Chondrocyte (in vitro differentiated cells): ENCODE results near the gene CACNB4. TPM values are rescaled to one million over a fixed set of nuclear protein-coding genes. Genes with fewer than 3 reads are reported as not detected.

Source experiments
- DNase-seq: peaks from one replicate; pipeline ENCODE4 v3.0.0; 2021; ENCODE audit warnings: mixed read lengths, low spot score
- H3K27ac Mint-ChIP-seq: one replicate; pipeline ENCODE4 v1.8.0; 2021; ENCODE audit warnings: mild to moderate bottlenecking, moderate library complexity, mixed read lengths; ENCODE audit not compliant: unreplicated experiment
- H3K27me3 Mint-ChIP-seq: 2 replicates; pipeline ENCODE4 v1.8.0; 2021; ENCODE audit warnings: low read depth, mixed read lengths
- H3K36me3 Mint-ChIP-seq: 2 replicates; pipeline ENCODE4 v1.8.0; 2021; ENCODE audit warnings: low read depth, mixed read lengths
- H3K4me1 Mint-ChIP-seq: 2 replicates; pipeline ENCODE4 v1.8.0; 2021; ENCODE audit warnings: low read depth, mild to moderate bottlenecking, mixed read lengths
- H3K4me3 Mint-ChIP-seq: one replicate; pipeline ENCODE4 v1.8.0; 2021; ENCODE audit warnings: mild to moderate bottlenecking, moderate library complexity, mixed read lengths; ENCODE audit not compliant: unreplicated experiment
- H3K9me3 Mint-ChIP-seq: 2 replicates; pipeline ENCODE4 v1.8.0; 2021; ENCODE audit warnings: low read depth, mixed read lengths
- total RNA-seq: library from RNA; stranded (reverse); gene quantifications from 3 replicates; pipeline ENCODE4 v1.2.1, GENCODE V29; 2021
- TF ChIP-seq, protein P1 (sequence below): fragments of 200-600 bp; sonication (generic); IDR thresholded peaks from 2 replicates; pipeline ENCODE4 v1.5.0; 2021; ENCODE audit warnings: antibody characterized with exemption, mild to moderate bottlenecking, moderate library complexity

CACNB4 gene
- total RNA-seq, 1 donor from 2014 or later = 2.1 TPM

DNA sequence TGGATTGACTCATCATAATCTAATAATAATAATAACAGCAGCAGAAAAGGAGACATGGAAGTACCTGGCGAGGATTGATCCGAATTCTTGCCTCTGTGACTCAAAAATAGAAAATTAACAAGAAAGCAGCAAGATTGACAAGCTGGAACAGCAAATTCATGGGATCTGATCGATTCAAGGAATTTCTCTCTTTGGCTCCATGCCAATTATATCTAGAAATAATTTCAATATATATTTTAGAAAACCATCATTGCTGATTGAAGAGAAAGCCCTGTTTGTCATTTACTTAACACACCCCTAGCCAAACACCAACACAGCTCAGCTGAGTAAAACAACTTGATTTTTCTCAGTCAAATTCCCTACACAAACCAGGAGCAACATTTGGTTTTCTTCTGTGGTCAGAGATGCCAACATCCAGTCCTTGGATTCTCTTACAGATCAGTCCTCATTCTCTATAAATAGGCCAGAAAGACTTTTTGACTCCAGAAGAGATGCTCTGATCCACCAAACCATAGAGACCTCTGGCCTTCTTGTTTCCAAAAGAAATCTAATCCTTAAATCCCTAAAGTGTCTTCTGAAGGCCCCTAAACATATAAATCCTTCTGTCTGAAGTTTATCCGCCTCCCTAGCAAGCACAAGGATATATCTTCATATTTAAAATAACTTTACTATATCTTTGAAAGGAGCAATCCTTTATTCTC lies 129.9 kb downstream of the CACNB4 start:
- TF ChIP-seq, protein P1, sequence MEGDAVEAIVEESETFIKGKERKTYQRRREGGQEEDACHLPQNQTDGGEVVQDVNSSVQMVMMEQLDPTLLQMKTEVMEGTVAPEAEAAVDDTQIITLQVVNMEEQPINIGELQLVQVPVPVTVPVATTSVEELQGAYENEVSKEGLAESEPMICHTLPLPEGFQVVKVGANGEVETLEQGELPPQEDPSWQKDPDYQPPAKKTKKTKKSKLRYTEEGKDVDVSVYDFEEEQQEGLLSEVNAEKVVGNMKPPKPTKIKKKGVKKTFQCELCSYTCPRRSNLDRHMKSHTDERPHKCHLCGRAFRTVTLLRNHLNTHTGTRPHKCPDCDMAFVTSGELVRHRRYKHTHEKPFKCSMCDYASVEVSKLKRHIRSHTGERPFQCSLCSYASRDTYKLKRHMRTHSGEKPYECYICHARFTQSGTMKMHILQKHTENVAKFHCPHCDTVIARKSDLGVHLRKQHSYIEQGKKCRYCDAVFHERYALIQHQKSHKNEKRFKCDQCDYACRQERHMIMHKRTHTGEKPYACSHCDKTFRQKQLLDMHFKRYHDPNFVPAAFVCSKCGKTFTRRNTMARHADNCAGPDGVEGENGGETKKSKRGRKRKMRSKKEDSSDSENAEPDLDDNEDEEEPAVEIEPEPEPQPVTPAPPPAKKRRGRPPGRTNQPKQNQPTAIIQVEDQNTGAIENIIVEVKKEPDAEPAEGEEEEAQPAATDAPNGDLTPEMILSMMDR = no peak

DNA sequence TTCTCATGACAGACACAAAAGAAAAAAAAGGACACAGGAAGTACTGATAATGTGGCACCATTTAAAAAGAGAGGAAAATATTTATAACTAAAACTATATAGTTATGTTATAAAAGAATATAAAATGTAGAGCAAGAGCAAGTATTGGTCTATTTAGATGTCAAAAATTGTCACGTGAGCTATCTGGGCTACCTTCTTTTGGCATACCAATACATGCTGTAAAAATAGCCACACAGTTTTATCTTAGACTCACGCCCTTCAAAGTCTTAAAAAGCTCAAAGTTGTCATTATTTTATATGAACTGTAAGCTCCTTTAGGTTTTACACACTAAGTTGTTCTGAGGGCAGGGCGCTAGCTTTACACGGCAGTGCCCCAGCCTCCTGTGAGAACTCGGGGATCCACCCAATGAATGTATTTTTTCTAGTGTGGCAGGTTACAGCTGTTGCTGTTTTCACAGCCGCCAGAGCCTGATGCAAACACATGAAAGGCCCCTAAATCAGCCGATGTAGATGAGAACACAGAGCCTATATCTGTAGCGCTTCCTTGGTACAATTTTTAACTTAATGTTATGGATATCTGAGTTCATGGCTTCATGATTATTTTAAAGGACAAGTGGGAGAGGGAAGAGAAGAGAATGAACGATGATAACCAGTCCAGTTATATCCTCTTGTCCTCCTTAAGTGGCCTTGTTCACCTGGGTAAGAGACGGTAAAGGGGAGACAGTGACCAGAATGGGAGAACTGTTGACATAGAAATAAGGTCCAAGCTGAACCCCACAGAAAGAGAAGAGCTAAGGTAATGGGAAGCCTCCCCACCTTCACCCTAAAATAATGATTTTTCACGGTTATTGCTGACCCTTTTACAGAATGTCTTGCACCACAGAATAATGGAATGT lies 130.8 kb downstream of the CACNB4 start:
- TF ChIP-seq, protein P1 = no peak
- H3K4me3 Mint-ChIP-seq = no peak overlapping the region
- H3K27ac Mint-ChIP-seq = no peak overlapping the region

More for the DNA sequence above, 129.9 kb downstream of the CACNB4 start:
- no peak for DNase-seq
- H3K4me1 Mint-ChIP-seq = peaks cover 3% of the 10 kb centered on the region
- H3K4me3 Mint-ChIP-seq = no peak overlapping the region
- peaks cover 2% of the 10 kb centered on the region for H3K36me3 Mint-ChIP-seq
- H3K9me3 Mint-ChIP-seq = no peaks in the 10 kb centered on the region
- H3K27ac Mint-ChIP-seq = no peak overlapping the region
- H3K27me3 Mint-ChIP-seq = peaks cover 5% of the 10 kb centered on the region

DNA sequence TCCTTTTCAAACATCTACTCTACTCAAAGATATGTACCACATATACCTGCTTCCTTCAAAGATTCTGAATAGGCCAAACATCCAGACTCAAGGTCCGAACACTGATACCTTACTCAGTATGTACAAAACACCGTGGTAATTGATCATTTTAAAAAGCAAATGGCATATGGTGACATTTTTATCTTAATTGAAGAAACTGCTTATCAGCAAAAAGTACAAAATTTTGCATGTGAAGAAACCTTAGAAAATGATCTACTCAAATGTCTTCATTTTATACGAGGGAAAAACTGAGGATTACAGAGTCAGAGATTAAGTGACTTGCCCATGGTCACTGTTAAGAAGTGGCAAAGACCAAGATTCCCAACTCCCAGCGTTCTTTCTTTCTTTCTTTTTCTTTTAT lies 133.0 kb downstream of the CACNB4 start:
- Mint-ChIP-seq H3K9me3 (no peaks in the 10 kb centered on the region), H3K4me1 (no peaks in the 10 kb centered on the region), H3K27me3 (no peaks in the 10 kb centered on the region), H3K27ac (no peak overlapping the region), H3K36me3 (no peaks in the 10 kb centered on the region), H3K4me3 (no peak overlapping the region)
- no peak for DNase-seq
- TF ChIP-seq, protein P1 = no peak

More for the DNA sequence above, 130.8 kb downstream of the CACNB4 start:
- Mint-ChIP-seq H3K4me1 (no peaks in the 10 kb centered on the region), H3K9me3 (no peaks in the 10 kb centered on the region), H3K27me3 (peaks cover 5% of the 10 kb centered on the region), H3K36me3 (peaks cover 2% of the 10 kb centered on the region)
- no peak for DNase-seq

DNA sequence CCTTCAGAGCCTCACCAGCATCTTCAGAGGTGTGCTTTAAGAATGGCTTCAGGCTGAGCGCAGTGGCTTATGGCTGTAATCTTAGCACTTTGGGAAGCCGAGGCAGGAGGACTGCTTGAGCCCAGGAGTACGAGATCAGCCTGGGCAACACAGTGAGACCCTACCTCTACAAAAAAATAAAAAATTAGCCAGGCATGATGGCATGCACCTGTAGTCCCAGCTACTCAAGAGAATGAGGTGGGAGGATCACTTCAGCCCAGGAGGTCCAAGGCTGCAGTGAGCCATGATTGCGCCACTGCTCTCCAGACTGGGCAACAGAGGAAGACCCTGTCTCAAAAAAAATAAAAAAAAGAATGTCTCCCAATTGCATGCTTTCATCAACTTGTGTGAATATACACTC lies 137.3 kb downstream of the CACNB4 start:
- no peaks in the 10 kb centered on the region for H3K27me3 Mint-ChIP-seq
- no peak overlapping the region for H3K27ac Mint-ChIP-seq
- H3K36me3 Mint-ChIP-seq = peaks cover 1% of the 10 kb centered on the region
- H3K4me1 Mint-ChIP-seq = peaks cover 11% of the 10 kb centered on the region
- no peak overlapping the region for H3K4me3 Mint-ChIP-seq
- H3K9me3 Mint-ChIP-seq = no peaks in the 10 kb centered on the region
- TF ChIP-seq, protein P1 = no peak
- DNase-seq = no peak

DNA sequence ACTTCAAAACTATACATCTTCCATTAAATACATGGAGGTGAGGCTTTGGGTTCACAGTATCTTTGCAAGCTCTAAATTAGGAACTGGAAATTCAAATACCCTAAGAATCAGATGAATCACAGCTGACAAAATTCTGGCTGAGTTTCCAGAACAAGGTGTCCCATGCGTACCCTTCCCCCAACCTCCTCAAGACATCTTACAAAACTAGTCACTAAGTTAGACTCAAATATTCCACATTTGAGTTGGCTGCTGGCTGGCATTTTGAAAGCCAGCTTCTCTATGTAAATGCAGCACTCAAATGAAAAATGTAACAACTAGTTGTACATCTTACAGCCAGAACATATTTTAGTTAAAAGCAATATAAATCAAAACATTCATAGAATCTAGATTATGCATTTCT lies 139.6 kb downstream of the CACNB4 start:
- Mint-ChIP-seq H3K4me1 (peaks cover 11% of the 10 kb centered on the region), H3K27ac (no peak overlapping the region), H3K9me3 (no peaks in the 10 kb centered on the region), H3K36me3 (peaks cover 1% of the 10 kb centered on the region), H3K27me3 (peaks cover 3% of the 10 kb centered on the region), H3K4me3 (no peak overlapping the region)
- no peak for DNase-seq
- TF ChIP-seq, protein P1 = no peak
